ENCODE results near the gene ZDHHC18. TPM values are rescaled to one million over a fixed set of nuclear protein-coding genes. Genes with fewer than 3 reads are reported as not detected.
"Not testable (repeated sequence)": the region's sequence is repeated elsewhere in the genome, so short reads cannot be mapped to it uniquely, and the experiment has no call there.

Gene ZDHHC18
- total RNA-seq, 1 donor = 16.4 TPM

DNA sequence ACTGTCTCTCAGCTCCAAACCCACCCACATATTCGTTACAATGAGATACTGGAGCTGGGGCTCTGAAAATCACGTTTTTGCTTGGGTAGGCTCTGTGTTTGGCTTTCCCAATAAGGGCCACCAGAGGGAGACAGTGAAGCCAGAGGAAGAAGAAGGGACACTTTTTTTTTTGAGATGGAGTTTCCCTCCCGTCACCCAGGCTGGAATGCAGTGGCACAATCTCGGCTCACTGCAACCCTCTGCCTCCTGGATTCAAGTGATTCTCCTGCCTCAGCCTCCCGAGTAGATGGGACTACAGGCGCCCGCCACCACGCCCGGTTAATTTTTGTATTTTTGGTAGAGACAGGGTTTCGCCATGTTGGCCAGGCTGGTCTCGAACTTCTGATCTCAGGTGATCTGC is 16.4 kb upstream of the ZDHHC18 start:
- TF ChIP-seq CTCF (IDR thresholded peaks at IDR 0.05; ENCODE audit: insufficient read depth, low read depth, low read length) = peak; percentile 79
- H3K4me3 ChIP-seq (ENCODE audit: low read depth, low read length) = not testable (repeated sequence)
- peak; percentile 61 for DNase-seq (ENCODE audit: low read depth)

DNA sequence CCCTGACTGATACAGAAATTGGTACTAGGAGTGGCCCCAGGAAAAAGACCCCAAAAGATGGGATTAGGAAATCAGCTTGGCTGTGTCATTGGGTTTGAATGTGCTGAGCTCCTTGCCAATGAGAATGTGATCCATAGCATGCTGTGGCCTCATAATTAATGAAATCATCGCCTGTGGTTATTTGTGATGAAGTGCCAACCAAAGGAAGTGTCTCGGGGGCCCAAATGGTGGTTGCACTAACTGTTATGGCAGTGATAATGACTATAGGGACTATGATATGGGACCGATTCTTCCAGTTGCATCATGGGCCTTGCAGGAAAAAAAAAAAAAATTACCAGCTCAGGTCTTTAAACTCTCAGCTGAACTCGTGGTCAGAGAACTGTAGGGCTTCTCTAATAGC is 15.4 kb upstream of the ZDHHC18 start:
- no peak overlapping the region for H3K4me3 ChIP-seq (ENCODE audit: low read depth, low read length)
- no peak for DNase-seq (ENCODE audit: low read depth)
- TF ChIP-seq CTCF (IDR thresholded peaks at IDR 0.05; ENCODE audit: insufficient read depth, low read depth, low read length) = no peak

DNA sequence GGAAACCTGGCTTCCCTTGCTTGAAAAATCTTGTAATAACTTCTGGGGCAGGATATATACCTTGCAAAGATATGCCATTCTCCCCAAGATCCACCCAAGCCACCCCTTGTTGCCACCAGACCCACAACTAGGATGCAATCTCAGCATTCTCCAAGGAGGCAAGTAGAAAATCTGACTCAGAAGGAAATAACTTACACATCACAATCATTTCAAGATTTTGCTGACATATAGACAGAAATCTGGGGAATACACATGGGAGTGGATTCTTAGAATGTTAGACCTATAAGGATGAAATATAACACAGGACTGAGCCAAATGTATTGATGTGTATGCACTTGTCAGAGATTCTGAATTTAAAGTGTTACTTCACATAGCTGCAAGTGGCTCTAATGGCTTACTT is 14.8 kb upstream of the ZDHHC18 start:
- TF ChIP-seq CTCF (IDR thresholded peaks at IDR 0.05; ENCODE audit: insufficient read depth, low read depth, low read length) = no peak
- DNase-seq (ENCODE audit: low read depth) = no peak
- no peak overlapping the region for H3K4me3 ChIP-seq (ENCODE audit: low read depth, low read length)

GRCh38 chr1:26814377-26814776 is 12.1 kb upstream of the ZDHHC18 start:
- H3K4me3 ChIP-seq (ENCODE audit: low read depth, low read length) = no peak overlapping the region
- TF ChIP-seq CTCF (IDR thresholded peaks at IDR 0.05; ENCODE audit: insufficient read depth, low read depth, low read length) = no peak
- no peak for DNase-seq (ENCODE audit: low read depth)

DNA sequence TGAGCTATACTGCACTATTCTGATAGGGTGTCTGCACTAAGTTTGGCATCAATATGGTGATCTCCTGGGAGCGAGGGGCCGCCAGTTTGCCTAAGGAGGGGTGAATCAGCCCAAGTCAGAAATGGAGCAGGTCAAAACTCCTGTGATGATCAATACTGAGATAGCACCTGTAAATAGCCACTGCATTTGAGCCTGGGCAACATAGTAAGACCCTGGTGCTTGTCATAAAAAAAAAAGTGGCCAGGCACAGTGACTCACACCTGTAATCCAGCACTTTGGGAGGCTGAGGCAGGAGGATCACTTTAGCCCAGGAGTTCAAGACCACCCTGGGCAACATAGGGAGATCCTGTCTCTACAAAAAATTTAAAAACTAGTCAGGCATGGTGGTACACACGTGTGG is 11.6 kb upstream of the ZDHHC18 start:
- no peak overlapping the region for H3K4me3 ChIP-seq (ENCODE audit: low read depth, low read length)
- no peak for TF ChIP-seq CTCF (IDR thresholded peaks at IDR 0.05; ENCODE audit: insufficient read depth, low read depth, low read length)
- DNase-seq (ENCODE audit: low read depth) = no peak

- TF ChIP-seq CTCF (IDR thresholded peaks at IDR 0.05; ENCODE audit: insufficient read depth, low read depth, low read length) = peak; percentile 16
- no peak overlapping the region for H3K4me3 ChIP-seq (ENCODE audit: low read depth, low read length)
- no peak for DNase-seq (ENCODE audit: low read depth)
These were observed 5.7 kb upstream of the ZDHHC18 start for GRCh38 chr1:26820784-26821269.

- TF ChIP-seq CTCF (IDR thresholded peaks at IDR 0.05; ENCODE audit: insufficient read depth, low read depth, low read length) = no peak
- H3K4me3 ChIP-seq (ENCODE audit: low read depth, low read length) = no peak overlapping the region
- no peak for DNase-seq (ENCODE audit: low read depth)
These were observed 3.6 kb upstream of the ZDHHC18 start for GRCh38 chr1:26822737-26823395.

All from fibroblast of villous mesenchyme (primary cell).